GM21619 (cell line): Measurements from ENCODE around the gene SEZ6L.

Experiments used
- ATAC-seq: cut with Tn5 transposase; IDR thresholded peaks from one replicate; pipeline ENCODE4 v1.9.1; 2021; ENCODE audit not compliant: unreplicated experiment

The SEZ6L gene

GRCh38 chr22:26416670-26417276 lies 247.5 kb downstream of the SEZ6L start:
- ATAC-seq: no peak

- no peak for ATAC-seq
Observed at GRCh38 chr22:26417406-26417805, 248.1 kb downstream of the SEZ6L start.

- no peak for ATAC-seq
Observed at GRCh38 chr22:26418620-26419019, 249.4 kb downstream of the SEZ6L start.

- no peak for ATAC-seq
Observed at GRCh38 chr22:26426924-26427323, 257.7 kb downstream of the SEZ6L start.

- peak; percentile 64 for ATAC-seq
Observed at GRCh38 chr22:26428515-26429457, 259.5 kb downstream of the SEZ6L start, which contains the start of gene ASPHD2. Gene ASPHD2 (plus strand): TSS chr22:26429260. CDS start chr22:26433616, 4,356 bp downstream.

- ATAC-seq: peak; percentile 11
Observed at GRCh38 chr22:26429458-26430286, 260.4 kb downstream of the SEZ6L start.

GRCh38 chr22:26430600-26430999 lies 261.3 kb downstream of the SEZ6L start:
- ATAC-seq: no peak

GRCh38 chr22:26431261-26431995 lies 262.2 kb downstream of the SEZ6L start:
- ATAC-seq: no peak

- ATAC-seq: no peak
Observed at GRCh38 chr22:26432619-26433311, 263.5 kb downstream of the SEZ6L start.
